ENCODE results near the gene ROBO1. TPM values are rescaled to one million over a fixed set of nuclear protein-coding genes. Genes with fewer than 3 reads are reported as not detected.
A peak's percentile ranks its signal among the peaks of the same experiment; 100 is the strongest.

ROBO1 gene
- total RNA-seq, 1 donor from 2014 or later = 7.1 TPM

- DNase-seq = no peak
- no peaks in the 10 kb centered on the region for H3K4me1 ChIP-seq
These were observed 729.7 kb downstream of the ROBO1 start for GRCh38 chr3:79038057-79038456.

GRCh38 chr3:79032686-79033318 is 735.0 kb downstream of the ROBO1 start:
- peak; percentile 67 for TF ChIP-seq CTCF (IDR thresholded peaks at IDR 0.05; ENCODE audit: borderline replicate concordance)
- no peaks in the 10 kb centered on the region for H3K9me3 ChIP-seq (replicated peaks)
- no peak overlapping the region for H3K27ac ChIP-seq (replicated peaks)
- H3K27me3 ChIP-seq (ENCODE audit: low read depth) = no peaks in the 10 kb centered on the region
- no peaks in the 10 kb centered on the region for H3K36me3 ChIP-seq
- H3K4me3 ChIP-seq = no peak overlapping the region
- intact Hi-C loops (cut with micrococcal nuclease) = loop anchor here (5.0 kb wide), 1 partner anchor 376 kb away; no protein-coding TSS in a partner anchor
- no peak for DNase-seq
- no peaks in the 10 kb centered on the region for H3K4me1 ChIP-seq

More at GRCh38 chr3:79038057-79038456, 729.7 kb downstream of the ROBO1 start:
- intact Hi-C loops (cut with micrococcal nuclease) = no loop called here
- H3K27ac ChIP-seq (replicated peaks) = no peak overlapping the region
- TF ChIP-seq CTCF (IDR thresholded peaks at IDR 0.05; ENCODE audit: borderline replicate concordance) = no peak
- H3K36me3 ChIP-seq = no peaks in the 10 kb centered on the region
- H3K4me3 ChIP-seq = no peak overlapping the region
- no peaks in the 10 kb centered on the region for H3K27me3 ChIP-seq (ENCODE audit: low read depth)
- no peaks in the 10 kb centered on the region for H3K9me3 ChIP-seq (replicated peaks)

- Histone ChIP-seq H3K27ac (replicated peaks) (no peak overlapping the region), H3K9me3 (replicated peaks) (no peaks in the 10 kb centered on the region), H3K27me3 (ENCODE audit: low read depth) (no peaks in the 10 kb centered on the region), H3K4me3 (no peak overlapping the region), H3K4me1 (no peaks in the 10 kb centered on the region), H3K36me3 (no peaks in the 10 kb centered on the region)
- DNase-seq = no peak
- no peak for TF ChIP-seq CTCF (IDR thresholded peaks at IDR 0.05; ENCODE audit: borderline replicate concordance)
- intact Hi-C loops (cut with micrococcal nuclease) = loop anchor here (5.0 kb wide), 1 partner anchor 373 kb away; no protein-coding TSS in a partner anchor
These were observed 737.6 kb downstream of the ROBO1 start for GRCh38 chr3:79030157-79030556.

- Histone ChIP-seq H3K4me3 (no peak overlapping the region), H3K9me3 (replicated peaks) (no peaks in the 10 kb centered on the region), H3K27ac (replicated peaks) (no peak overlapping the region), H3K36me3 (no peaks in the 10 kb centered on the region), H3K27me3 (ENCODE audit: low read depth) (no peaks in the 10 kb centered on the region), H3K4me1 (no peaks in the 10 kb centered on the region)
- intact Hi-C loops (cut with micrococcal nuclease) = no loop called here
- no peak for TF ChIP-seq CTCF (IDR thresholded peaks at IDR 0.05; ENCODE audit: borderline replicate concordance)
- no peak for DNase-seq
These were observed 738.9 kb downstream of the ROBO1 start for GRCh38 chr3:79028916-79029315.

GRCh38 chr3:79027593-79027992 is 740.2 kb downstream of the ROBO1 start:
- no peak for DNase-seq

More at GRCh38 chr3:79027593-79027992, 740.2 kb downstream of the ROBO1 start:
- H3K27me3 ChIP-seq (ENCODE audit: low read depth) = no peaks in the 10 kb centered on the region
- H3K27ac ChIP-seq (replicated peaks) = no peak overlapping the region
- H3K4me1 ChIP-seq = no peaks in the 10 kb centered on the region
- intact Hi-C loops (cut with micrococcal nuclease) = no loop called here
- H3K4me3 ChIP-seq = no peak overlapping the region
- H3K9me3 ChIP-seq (replicated peaks) = no peaks in the 10 kb centered on the region
- H3K36me3 ChIP-seq = no peaks in the 10 kb centered on the region
- TF ChIP-seq CTCF (IDR thresholded peaks at IDR 0.05; ENCODE audit: borderline replicate concordance) = no peak

Data from left ventricle myocardium inferior (tissue), 1 donor.